Mucosa of gallbladder (tissue), 1 donor: ENCODE measurements around the gene HMCN2. TPM values are rescaled to one million over a fixed set of nuclear protein-coding genes. Genes with fewer than 3 reads are reported as not detected.
A peak's percentile ranks its signal among the peaks of the same experiment; 100 is the strongest.

Experiments used
- DNase-seq: peaks from one replicate; pipeline ENCODE4 v3.0.0-alpha.2; 2020; ENCODE audit warnings: low spot score
- total RNA-seq: library from RNA; stranded (reverse); gene quantifications from one replicate; pipeline ENCODE4 v1.2.1, GENCODE V29; 2021
- donor health status: DM: no; HTN: no; CAD: no.

Gene HMCN2
- total RNA-seq, 1 donor from 2014 or later, result 1.8 TPM

GRCh38 chr9:130414910-130415746 lies 149.6 kb downstream of the HMCN2 start:
- peak; percentile 58 for DNase-seq

GRCh38 chr9:130417602-130418001 lies 152.0 kb downstream of the HMCN2 start:
- no peak for DNase-seq

- DNase-seq, result no peak
Observed at GRCh38 chr9:130418776-130419175, 153.2 kb downstream of the HMCN2 start.

GRCh38 chr9:130419521-130420035 lies 154.0 kb downstream of the HMCN2 start:
- DNase-seq, result no peak

- DNase-seq, result no peak
Observed at GRCh38 chr9:130421154-130421801, 155.7 kb downstream of the HMCN2 start.

- no peak for DNase-seq
Observed at GRCh38 chr9:130421802-130422276, 156.3 kb downstream of the HMCN2 start.

GRCh38 chr9:130422546-130422945 lies 157.0 kb downstream of the HMCN2 start:
- no peak for DNase-seq

GRCh38 chr9:130423272-130423671 lies 157.7 kb downstream of the HMCN2 start:
- peak; percentile 54 for DNase-seq

GRCh38 chr9:130424595-130425454 lies 159.3 kb downstream of the HMCN2 start:
- no peak for DNase-seq

- no peak for DNase-seq
Observed at GRCh38 chr9:130425741-130426466, 160.3 kb downstream of the HMCN2 start.

- no peak for DNase-seq
Observed at GRCh38 chr9:130426467-130426773, 160.9 kb downstream of the HMCN2 start.

GRCh38 chr9:130426883-130427282 lies 161.3 kb downstream of the HMCN2 start:
- DNase-seq, result no peak

GRCh38 chr9:130427326-130427725 lies 161.8 kb downstream of the HMCN2 start:
- no peak for DNase-seq

GRCh38 chr9:130428086-130428665 lies 162.6 kb downstream of the HMCN2 start:
- DNase-seq, result no peak

GRCh38 chr9:130429381-130429780 lies 163.8 kb downstream of the HMCN2 start:
- DNase-seq, result no peak

GRCh38 chr9:130429831-130430230 lies 164.3 kb downstream of the HMCN2 start:
- DNase-seq, result no peak

- no peak for DNase-seq
Observed at GRCh38 chr9:130430232-130430631, 164.7 kb downstream of the HMCN2 start.

GRCh38 chr9:130430734-130431535 lies 165.4 kb downstream of the HMCN2 start:
- DNase-seq, result no peak

- DNase-seq, result no peak
Observed at GRCh38 chr9:130431536-130432303, 166.2 kb downstream of the HMCN2 start.
